ENCODE data around the gene SLC10A1. TPM values are rescaled to one million over a fixed set of nuclear protein-coding genes. Genes with fewer than 3 reads are reported as not detected.

The SLC10A1 gene
- total and polyA plus RNA-seq, 2 of the 4 experiments (the other 2 are of a cell fraction): 0.03 TPM; not detected in 1

DNA sequence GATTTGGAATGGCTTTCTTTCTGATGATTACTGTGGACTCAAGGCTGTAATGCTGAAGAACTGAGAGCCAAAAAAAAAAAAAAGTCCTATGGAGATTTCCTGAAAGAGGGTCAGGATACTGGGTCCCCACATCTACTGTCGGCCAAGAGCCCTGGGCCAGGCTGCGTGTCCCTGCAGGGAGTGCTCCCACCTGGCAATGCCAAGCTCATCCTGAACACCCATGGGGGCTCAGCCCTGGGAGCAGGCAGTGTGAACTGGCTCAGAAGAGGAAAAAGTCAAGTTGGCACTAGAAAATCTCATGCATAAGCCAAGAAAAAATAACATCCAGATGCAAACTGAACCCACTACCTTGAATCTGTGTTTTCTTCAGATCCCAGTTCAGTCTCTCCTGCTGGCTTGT lies 47.1 kb upstream of the SLC10A1 start:
- ChIA-PET POLR2A (ENCODE audit: unreplicated experiment) (no interaction called here), CTCF (no interaction called here)
- DNase-seq (no peak), ATAC-seq (ENCODE audit: low read depth) (no peak)
- Histone ChIP-seq H3K4me1 (ENCODE audit: control insufficient read depth, insufficient read depth, low read length) (no peaks in the 10 kb centered on the region), H3K9me1 (ENCODE audit: insufficient read depth, low read length) (no peaks in the 10 kb centered on the region), H2AFZ (replicated peaks; ENCODE audit: low read length, poor library complexity) (no peak overlapping the region), H2BK5ac (ENCODE audit: low read depth, low read length, poor library complexity, severe bottlenecking) (no peak overlapping the region), H3K4me2 (ENCODE audit: low read depth, low read length) (no peak overlapping the region), H4K8ac (ENCODE audit: low read depth in 2 of 2, low read length in 2 of 2) (no peak overlapping the region), H3K18ac (ENCODE audit: low read depth, low read length) (no peak overlapping the region), H2BK120ac (ENCODE audit: low read depth, low read length) (no peak overlapping the region), H3K79me1 (ENCODE audit: low read depth in 1 of 2, low read length in 2 of 2) (no peaks in the 10 kb centered on the region), H4K20me1 (ENCODE audit: insufficient read depth, low read length) (no peaks in the 10 kb centered on the region), H3K27me3 (ENCODE audit: control insufficient read depth, insufficient read depth, low read length) (peaks cover 54% of the 10 kb centered on the region), H4K91ac (ENCODE audit: insufficient read depth, low read depth, low read length) (no peak overlapping the region), H4K5ac (ENCODE audit: low read depth, low read length) (no peak overlapping the region), H3K27ac (ENCODE audit: insufficient read depth, low read length) (no peak overlapping the region), H3K9ac (ENCODE audit: low read depth, low read length) (no peak overlapping the region), H3K36me3 (ENCODE audit: control insufficient read depth, insufficient read depth, low read length) (no peaks in the 10 kb centered on the region), H2BK20ac (ENCODE audit: low read depth, low read length) (no peak overlapping the region), H3K56ac (ENCODE audit: extremely low read depth, insufficient read depth, low read length) (no peak overlapping the region), H2AK9ac (replicated peaks; ENCODE audit: low read depth, low read length, poor library complexity) (no peak overlapping the region), H2AK5ac (ENCODE audit: low read depth, low read length) (no peak overlapping the region), H3K23ac (ENCODE audit: low read depth, low read length) (no peak overlapping the region), H3K4me3 (ENCODE audit: insufficient read depth, low read depth, low read length) (no peak overlapping the region), H3K4ac (ENCODE audit: low read depth, low read length) (no peak overlapping the region), H2BK15ac (ENCODE audit: low read depth, low read length) (no peak overlapping the region), H3K9me3 (ENCODE audit: control insufficient read depth, insufficient read depth, low read length) (no peaks in the 10 kb centered on the region), H3K14ac (replicated peaks; ENCODE audit: low read depth, low read length) (no peak overlapping the region)
- intact Hi-C loops (cut with micrococcal nuclease) (no loop called here), dilution Hi-C loops (cut with HindIII; ENCODE audit: low sequenced_read_pairs, unreplicated experiment) (no loop called here), in situ Hi-C loops (cut with MboI; ENCODE audit: low sequenced_read_pairs) (loop anchor here (25.0 kb wide), 1 partner anchor 468 kb away; no protein-coding TSS in a partner anchor)
- TF ChIP-seq, protein P1, sequence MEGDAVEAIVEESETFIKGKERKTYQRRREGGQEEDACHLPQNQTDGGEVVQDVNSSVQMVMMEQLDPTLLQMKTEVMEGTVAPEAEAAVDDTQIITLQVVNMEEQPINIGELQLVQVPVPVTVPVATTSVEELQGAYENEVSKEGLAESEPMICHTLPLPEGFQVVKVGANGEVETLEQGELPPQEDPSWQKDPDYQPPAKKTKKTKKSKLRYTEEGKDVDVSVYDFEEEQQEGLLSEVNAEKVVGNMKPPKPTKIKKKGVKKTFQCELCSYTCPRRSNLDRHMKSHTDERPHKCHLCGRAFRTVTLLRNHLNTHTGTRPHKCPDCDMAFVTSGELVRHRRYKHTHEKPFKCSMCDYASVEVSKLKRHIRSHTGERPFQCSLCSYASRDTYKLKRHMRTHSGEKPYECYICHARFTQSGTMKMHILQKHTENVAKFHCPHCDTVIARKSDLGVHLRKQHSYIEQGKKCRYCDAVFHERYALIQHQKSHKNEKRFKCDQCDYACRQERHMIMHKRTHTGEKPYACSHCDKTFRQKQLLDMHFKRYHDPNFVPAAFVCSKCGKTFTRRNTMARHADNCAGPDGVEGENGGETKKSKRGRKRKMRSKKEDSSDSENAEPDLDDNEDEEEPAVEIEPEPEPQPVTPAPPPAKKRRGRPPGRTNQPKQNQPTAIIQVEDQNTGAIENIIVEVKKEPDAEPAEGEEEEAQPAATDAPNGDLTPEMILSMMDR (conservative IDR thresholded peaks at IDR 0.05; ENCODE audit: low read depth, low read length): no peak
- TF ChIP-seq, protein P2, sequence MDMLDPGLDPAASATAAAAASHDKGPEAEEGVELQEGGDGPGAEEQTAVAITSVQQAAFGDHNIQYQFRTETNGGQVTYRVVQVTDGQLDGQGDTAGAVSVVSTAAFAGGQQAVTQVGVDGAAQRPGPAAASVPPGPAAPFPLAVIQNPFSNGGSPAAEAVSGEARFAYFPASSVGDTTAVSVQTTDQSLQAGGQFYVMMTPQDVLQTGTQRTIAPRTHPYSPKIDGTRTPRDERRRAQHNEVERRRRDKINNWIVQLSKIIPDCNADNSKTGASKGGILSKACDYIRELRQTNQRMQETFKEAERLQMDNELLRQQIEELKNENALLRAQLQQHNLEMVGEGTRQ (IDR thresholded peaks at IDR 0.05; ENCODE audit: low read depth, low read length): no peak
- TF ChIP-seq RCOR1 (IDR thresholded peaks at IDR 0.05; ENCODE audit: insufficient replicate concordance, low read length): no peak
- no peak for TF ChIP-seq MXI1 (IDR thresholded peaks at IDR 0.05; ENCODE audit: borderline replicate concordance, low read depth, low read length)
- TF ChIP-seq CHD1 (IDR thresholded peaks at IDR 0.05; ENCODE audit: low read depth, low read length): no peak
- TF ChIP-seq NFE2L2 (IDR thresholded peaks at IDR 0.05; ENCODE audit: low read depth, low read length): no peak
- no peak for TF ChIP-seq MAZ (IDR thresholded peaks at IDR 0.05; ENCODE audit: borderline replicate concordance, low read depth, low read length)
- no peak for TF ChIP-seq RAD21 (IDR thresholded peaks at IDR 0.05; ENCODE audit: low read length)
- no peak for TF ChIP-seq SMC3 (IDR thresholded peaks at IDR 0.05; ENCODE audit: low read depth, low read length)
- no peak for TF ChIP-seq CEBPB (IDR thresholded peaks at IDR 0.05; ENCODE audit: low read depth, low read length)
- no TSS peak for BruUV-seq (replicated peaks)
- WGBS, 2 experiments (ENCODE audit: extremely low coverage in 2 of 2, insufficient read length in 1 of 2): no CpG with 5 or more reads among the region's 2 CpGs
